CMK (cell line): ENCODE results near the gene SH2D7.

Source experiments
- DNase-seq: peaks from one replicate; pipeline ENCODE4 v3.0.0-alpha.2; 2010; ENCODE audit warnings: low read depth

Gene SH2D7

DNA sequence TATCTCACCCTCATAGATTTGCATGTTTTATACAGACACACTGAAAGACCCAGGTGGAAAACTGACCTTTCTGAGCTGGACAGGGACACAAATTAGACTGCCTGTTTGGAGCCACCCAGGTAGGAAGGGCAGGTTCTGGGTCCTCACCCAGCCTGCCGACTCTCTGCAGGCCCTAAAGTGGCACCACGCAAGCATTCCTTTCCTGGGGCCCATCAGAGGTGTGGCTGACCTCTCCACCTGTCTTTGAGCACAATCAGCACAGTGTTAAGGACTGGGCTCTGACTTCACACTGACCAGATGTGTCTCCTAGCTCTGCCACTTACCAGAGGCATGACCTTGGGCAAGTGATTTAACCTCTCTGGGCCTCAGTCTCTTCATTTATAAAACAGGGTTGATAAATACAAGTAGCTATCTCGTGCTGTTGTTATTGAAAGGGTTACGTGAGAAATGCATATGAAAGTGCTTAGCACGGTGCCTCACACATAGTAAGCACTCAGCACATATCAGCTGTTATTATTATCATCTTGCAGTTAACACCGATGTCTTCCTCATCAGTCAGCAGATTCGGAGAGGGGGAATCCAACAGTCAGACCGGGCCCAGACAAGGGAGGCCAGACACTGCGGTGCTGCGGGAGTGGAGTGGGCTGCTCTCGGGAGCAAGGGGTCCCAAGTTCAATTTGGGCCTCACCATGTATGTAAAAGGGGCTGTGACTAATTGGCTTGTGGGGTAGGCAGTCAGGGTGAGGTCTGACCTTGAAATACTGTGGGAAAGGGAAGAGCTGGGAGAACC lies 12.9 kb upstream of the SH2D7 start:
- DNase-seq = no peak

- no peak for DNase-seq
Measured at GRCh38 chr15:78080088-78080460, 12.3 kb upstream of the SH2D7 start.

GRCh38 chr15:78082106-78082742 lies 10.1 kb upstream of the SH2D7 start:
- no peak for DNase-seq

GRCh38 chr15:78082743-78083110 lies 9.6 kb upstream of the SH2D7 start:
- no peak for DNase-seq

- no peak for DNase-seq
Measured at GRCh38 chr15:78083186-78083585, 9.2 kb upstream of the SH2D7 start.

DNA sequence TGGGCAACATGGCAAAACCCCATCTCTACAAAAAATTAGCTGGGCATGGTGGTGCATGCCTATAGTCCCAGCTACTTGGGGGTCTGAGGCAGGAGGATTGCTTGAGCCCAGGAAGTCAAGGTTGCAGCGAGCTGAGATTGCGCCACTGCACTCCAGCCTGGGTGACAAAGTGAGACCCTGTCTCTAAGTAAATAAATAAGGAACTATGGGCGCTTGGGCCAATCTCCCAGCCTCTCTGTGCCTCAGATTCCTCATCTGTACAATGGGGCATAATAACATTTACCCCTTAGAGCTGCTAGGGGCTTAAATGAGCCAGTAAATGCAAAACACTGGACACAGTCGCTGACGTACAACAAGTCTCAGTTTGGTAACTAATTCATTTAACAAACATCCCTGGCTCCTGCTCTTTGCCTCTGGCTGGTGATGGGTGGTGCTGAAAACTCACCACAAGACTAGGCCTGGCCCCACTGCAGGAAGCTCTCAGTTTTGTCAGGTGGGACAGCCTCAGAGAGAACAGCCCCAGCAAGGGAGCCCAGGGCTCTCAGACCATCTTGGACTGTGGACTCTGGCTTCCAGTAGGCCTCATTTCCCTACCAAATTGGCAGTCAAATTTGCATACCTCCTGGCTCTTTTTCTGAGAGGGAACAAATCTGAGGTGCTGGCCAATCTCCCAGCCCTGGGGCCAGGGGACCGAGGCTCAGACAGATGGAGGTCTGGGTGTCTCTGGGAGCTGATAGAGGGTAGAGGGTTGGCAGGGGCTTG lies 8.5 kb upstream of the SH2D7 start:
- no peak for DNase-seq

DNA sequence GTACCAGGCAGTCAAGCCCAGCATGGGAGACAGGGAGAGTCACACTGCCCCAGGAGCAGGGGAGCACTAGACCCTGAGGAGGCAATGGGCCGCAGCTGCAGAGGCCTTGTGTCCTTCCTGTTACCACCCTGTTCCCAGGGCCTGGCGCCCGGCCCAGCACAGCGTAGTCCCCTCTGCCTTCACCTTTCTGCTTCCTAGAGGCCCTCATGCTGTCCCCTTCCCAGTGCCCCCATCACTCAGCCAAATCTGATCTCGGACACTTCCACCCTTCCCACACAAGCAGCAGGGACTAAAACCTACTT lies 8.0 kb upstream of the SH2D7 start:
- no peak for DNase-seq

- no peak for DNase-seq
Measured at GRCh38 chr15:78085928-78086327, 6.4 kb upstream of the SH2D7 start.

GRCh38 chr15:78087951-78088772 lies 4.2 kb upstream of the SH2D7 start:
- DNase-seq = no peak

- DNase-seq = no peak
Measured at GRCh38 chr15:78088773-78089080, 3.6 kb upstream of the SH2D7 start.

DNA sequence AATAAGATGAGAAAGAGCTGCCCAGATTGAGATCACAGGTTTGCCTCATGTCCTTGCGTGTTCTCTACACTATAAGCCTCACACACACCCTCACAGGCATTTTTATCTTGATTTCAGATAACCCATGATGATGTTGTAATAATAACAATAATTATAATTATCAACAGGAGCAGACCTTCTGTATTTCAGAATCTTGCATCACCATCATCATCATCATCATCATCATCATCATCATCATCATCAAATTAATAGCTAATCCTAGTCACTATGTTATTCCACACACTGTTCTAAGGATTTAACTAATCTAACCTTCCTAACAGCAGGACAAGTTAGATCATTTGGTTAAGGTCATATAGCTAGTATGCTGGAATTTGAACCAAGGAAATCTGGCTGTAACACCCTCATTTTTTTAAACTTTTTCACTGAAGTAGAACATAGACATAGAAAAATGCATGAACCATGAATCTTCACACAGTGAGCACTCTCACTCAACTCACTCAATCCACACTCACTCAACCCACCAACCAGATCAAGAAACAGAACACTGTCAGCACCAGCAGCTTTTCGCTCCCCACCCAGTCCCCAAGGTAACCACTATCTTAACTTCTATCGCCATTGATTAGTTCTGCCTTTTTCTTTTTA lies 1.8 kb upstream of the SH2D7 start:
- no peak for DNase-seq

- no peak for DNase-seq
Measured at GRCh38 chr15:78093242-78094020, 1.1 kb downstream of the SH2D7 start.

- DNase-seq = no peak
Measured at GRCh38 chr15:78097667-78098066, 5.3 kb downstream of the SH2D7 start.

DNA sequence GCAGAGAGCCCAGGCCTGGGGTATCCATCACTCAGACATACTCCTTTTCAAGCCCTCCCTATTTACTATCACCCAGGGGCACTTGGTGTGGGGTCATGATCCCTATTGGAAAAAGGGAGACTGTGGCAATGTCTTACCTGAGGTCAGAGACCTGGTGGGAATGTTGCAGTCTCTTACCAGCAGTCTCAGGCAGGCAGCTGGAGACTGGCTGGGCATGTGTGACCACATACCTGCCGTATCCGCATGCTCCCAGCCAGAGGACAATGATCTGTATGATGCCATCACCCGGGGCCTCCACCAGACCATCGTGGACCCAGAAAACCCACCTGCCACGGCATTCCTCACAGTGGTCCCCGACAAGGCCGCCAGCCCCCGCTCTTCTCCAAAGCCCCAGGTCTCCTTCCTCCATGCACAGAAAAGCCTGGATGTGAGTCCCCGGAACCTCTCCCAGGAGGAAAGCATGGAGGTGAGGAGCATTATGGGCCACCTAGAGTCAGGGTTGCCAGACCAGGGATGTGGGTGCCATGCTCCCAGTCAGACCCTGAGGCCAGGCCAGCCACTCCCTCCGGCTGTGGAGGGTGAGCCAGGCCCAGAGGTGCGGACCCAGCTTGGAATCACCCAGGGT lies 5.9 kb downstream of the SH2D7 start:
- no peak for DNase-seq

DNA sequence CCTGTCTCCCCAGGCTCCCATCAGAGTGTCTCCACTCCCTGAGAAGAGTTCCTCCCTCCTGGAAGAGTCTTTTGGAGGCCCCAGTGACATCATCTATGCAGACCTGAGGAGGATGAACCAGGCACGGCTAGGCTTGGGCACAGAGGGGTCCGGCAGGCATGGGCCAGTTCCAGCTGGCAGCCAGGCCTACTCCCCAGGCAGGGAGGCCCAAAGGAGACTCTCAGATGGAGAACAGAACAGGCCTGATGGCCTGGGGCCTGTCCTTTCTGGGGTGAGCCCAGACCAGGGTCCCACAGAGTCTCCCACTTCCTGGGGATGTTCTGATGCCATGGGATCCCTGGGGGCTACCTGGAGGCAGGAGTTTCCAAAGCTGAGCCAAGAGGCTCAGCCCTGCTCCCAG lies 8.5 kb downstream of the SH2D7 start:
- DNase-seq = no peak

DNA sequence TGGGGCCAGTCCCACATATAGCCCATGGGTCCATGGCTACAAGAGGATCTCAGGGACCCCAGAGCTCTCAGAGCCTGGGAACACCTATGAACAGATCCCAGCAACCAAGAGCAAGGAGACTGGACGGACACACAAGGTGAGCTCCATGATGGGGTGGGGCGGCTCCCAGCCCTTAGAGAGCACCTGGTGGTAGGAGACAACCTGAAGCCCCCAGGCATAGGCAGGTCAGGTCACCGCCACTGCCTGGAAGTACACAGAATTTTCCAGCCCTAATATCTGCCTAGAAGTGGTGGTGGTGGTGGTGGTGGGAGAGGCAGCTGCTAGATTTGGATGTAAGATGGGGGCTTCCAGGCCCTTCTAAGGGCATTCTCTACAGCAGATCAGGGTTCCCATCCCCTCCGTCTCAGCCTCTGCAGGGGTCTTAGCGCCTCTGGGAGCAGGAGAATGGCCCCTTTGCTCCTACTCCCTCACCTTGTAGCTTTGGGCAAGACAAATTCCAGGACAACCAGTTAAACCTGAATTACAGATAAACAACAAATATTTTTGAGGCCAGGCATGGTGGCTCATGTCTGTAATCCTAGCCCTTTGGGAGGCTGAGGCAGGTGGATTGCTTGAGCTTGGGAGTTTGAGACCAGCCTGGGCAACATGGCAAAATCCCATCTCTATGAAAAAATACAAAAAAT lies 9.2 kb downstream of the SH2D7 start:
- no peak for DNase-seq

GRCh38 chr15:78102211-78102610 lies 9.8 kb downstream of the SH2D7 start:
- DNase-seq = no peak

GRCh38 chr15:78102741-78103140 lies 10.4 kb downstream of the SH2D7 start:
- no peak for DNase-seq

- DNase-seq = no peak
Measured at GRCh38 chr15:78103406-78104118, 11.2 kb downstream of the SH2D7 start.

- DNase-seq = no peak
Measured at GRCh38 chr15:78104119-78104479, 11.7 kb downstream of the SH2D7 start.
